Activated gamma-delta T cell treated with anti-CD3 and anti-CD28 coated beads, Interleukin-2, amount 50 U/mL, for 16 hours (primary cell): ENCODE data around the gene KLHL13.

Source experiments
- DNase-seq: peaks from one replicate; pipeline ENCODE4 v3.0.0-alpha.2; 2020; ENCODE audit warnings: low read depth

Gene KLHL13

DNA sequence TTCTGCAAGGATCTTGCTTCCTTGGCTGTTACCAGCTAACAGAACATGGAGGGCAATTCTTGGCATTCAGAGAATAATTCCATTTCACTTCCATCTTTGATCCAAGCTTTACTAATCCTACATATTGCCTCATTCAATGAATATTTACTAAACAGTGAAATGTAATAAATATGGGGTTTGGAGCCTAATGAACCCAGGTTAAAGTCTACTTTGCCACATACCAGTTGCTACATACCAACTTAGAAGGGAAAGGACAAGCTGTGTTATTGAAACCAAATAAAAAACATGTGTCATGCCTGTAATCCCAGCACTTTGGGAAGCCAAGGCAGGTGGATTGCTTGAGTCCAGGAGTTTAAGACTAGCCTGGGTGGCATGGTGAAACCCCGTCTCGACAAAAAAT, 265.6 kb downstream of the KLHL13 start:
- no peak for DNase-seq
